GM23338 (cell line): ENCODE results near the gene LIME1. TPM values are rescaled to one million over a fixed set of nuclear protein-coding genes. Genes with fewer than 3 reads are reported as not detected.

Experiments used
- ATAC-seq: fragments of 200-7000 bp; cut with Tn5 transposase; 3 replicates; pipeline ENCODE4 v1.9.1; 2020
- DNase-seq: peaks from one replicate; pipeline ENCODE4 v3.0.0-alpha.2; 2015; ENCODE audit warnings: low spot score
- H2AFZ ChIP-seq: fragments of 200-600 bp; sonication (generic); 2 replicates; pipeline ENCODE4 v1.8.0; 2016; ENCODE audit warnings: antibody characterized with exemption, mild to moderate bottlenecking, moderate library complexity
- H3F3A ChIP-seq: fragments of 200-600 bp; sonication (generic); replicated peaks from 2 replicates; pipeline ENCODE4 v1.8.0; 2017; ENCODE audit warnings: antibody characterized with exemption, mixed run types, low read depth
- H3K27ac ChIP-seq: fragments of 200-600 bp; sonication (generic); 2 replicates; pipeline ENCODE4 v1.6.1; 2016; ENCODE audit warnings: low read depth
- H3K27me3 ChIP-seq: fragments of 200-600 bp; sonication (generic); 2 replicates; pipeline ENCODE4 v1.8.0; 2016; ENCODE audit warnings: mild to moderate bottlenecking, mixed run types, moderate library complexity; ENCODE audit not compliant: insufficient read depth
- H3K36me3 ChIP-seq: fragments of 200-600 bp; sonication (generic); 2 replicates; pipeline ENCODE4 v1.8.0; 2016; ENCODE audit warnings: mild to moderate bottlenecking; ENCODE audit not compliant: insufficient read depth
- H3K4me1 ChIP-seq: fragments of 200-600 bp; sonication (generic); 2 replicates; pipeline ENCODE4 v1.8.0; 2016; ENCODE audit warnings: mild to moderate bottlenecking, moderate library complexity; ENCODE audit not compliant: insufficient read depth
- H3K4me2 ChIP-seq: fragments of 200-600 bp; sonication (generic); 2 replicates; pipeline ENCODE4 v1.7.1; 2017; ENCODE audit warnings: mixed run types
- H3K4me3 ChIP-seq: fragments of 200-600 bp; sonication (generic); 2 replicates; pipeline ENCODE4 v1.6.1; 2016; ENCODE audit warnings: mixed run types
- H3K79me2 ChIP-seq: fragments of 200-600 bp; sonication (generic); replicated peaks from 2 replicates; pipeline ENCODE4 v1.8.0; 2017; ENCODE audit warnings: mild to moderate bottlenecking; ENCODE audit not compliant: insufficient read depth
- H3K9me2 ChIP-seq: fragments of 200-600 bp; sonication (generic); 2 replicates; pipeline ENCODE4 v1.8.0; 2017; ENCODE audit not compliant: insufficient read depth
- H4K20me1 ChIP-seq: fragments of 200-600 bp; sonication (generic); replicated peaks from 2 replicates; pipeline ENCODE4 v1.8.0; 2017; ENCODE audit warnings: mild to moderate bottlenecking; ENCODE audit not compliant: insufficient read depth
- H3K27ac Mint-ChIP-seq: 2 replicates; pipeline ENCODE4 v1.8.0; 2020; ENCODE audit warnings: inconsistent platforms, mild to moderate bottlenecking, moderate library complexity, mixed read lengths
- H3K27me3 Mint-ChIP-seq: 3 replicates; pipeline ENCODE4 v1.8.0; 2022; ENCODE audit warnings: low read depth, mild to moderate bottlenecking, moderate library complexity, mixed read lengths, inconsistent platforms; ENCODE audit not compliant: insufficient read depth, poor library complexity
- H3K36me3 Mint-ChIP-seq: 3 replicates; pipeline ENCODE4 v1.8.0; 2021; ENCODE audit warnings: low read depth, mild to moderate bottlenecking, inconsistent platforms, moderate library complexity, mixed read lengths
- H3K4me1 Mint-ChIP-seq: 3 replicates; pipeline ENCODE4 v1.8.0; 2020; ENCODE audit warnings: mild to moderate bottlenecking, inconsistent platforms, mixed read lengths
- H3K4me3 Mint-ChIP-seq: 3 replicates; pipeline ENCODE4 v1.8.0; 2021; ENCODE audit warnings: moderate library complexity, mild to moderate bottlenecking, inconsistent platforms, mixed read lengths
- H3K9me3 Mint-ChIP-seq: 3 replicates; pipeline ENCODE4 v1.8.0; 2020; ENCODE audit warnings: moderate library complexity, mild to moderate bottlenecking, inconsistent platforms, mixed read lengths
- CREB1 ChIP-seq: fragments of 250-450 bp; sonication (Bioruptor Pico); IDR thresholded peaks from 2 replicates; pipeline ENCODE4 v1.5.0; 2020; ENCODE audit warnings: low read depth, mild to moderate bottlenecking, moderate library complexity
- CTCF ChIP-seq, 2 experiments: fragments of 200-600 bp in 1 of 2; sonication (generic) in 1 of 2; conservative IDR thresholded peaks; 2 replicates each; pipeline versions ENCODE4 v1.5.1 to v1.6.1; 2016 to 2017; ENCODE audit warnings: antibody characterized with exemption in 2 of 2, low read depth in 2 of 2, mild to moderate bottlenecking in 2 of 2, moderate library complexity in 1 of 2
- ETS1 ChIP-seq: IDR thresholded peaks from 2 replicates; pipeline ENCODE4 v1.6.1; 2016; ENCODE audit warnings: antibody characterized with exemption
- EZH2 ChIP-seq: fragments of 200-600 bp; sonication (generic); IDR thresholded peaks from one replicate; pipeline ENCODE4 v1.8.0; 2017; ENCODE audit warnings: antibody characterized with exemption, mild to moderate bottlenecking, low read depth; ENCODE audit not compliant: unreplicated experiment
- EZH2phosphoT487 ChIP-seq: fragments of 200-600 bp; sonication (generic); IDR thresholded peaks from one replicate; pipeline ENCODE4 v1.8.1; 2018; ENCODE audit warnings: antibody characterized with exemption; ENCODE audit not compliant: unreplicated experiment
- JUNB ChIP-seq: IDR thresholded peaks from one replicate; pipeline ENCODE4 v1.6.1; 2016; ENCODE audit warnings: antibody characterized with exemption; ENCODE audit not compliant: unreplicated experiment
- NANOG ChIP-seq: IDR thresholded peaks from 2 replicates; pipeline ENCODE4 v1.6.1; 2016; ENCODE audit warnings: antibody characterized with exemption, borderline replicate concordance
- POLR2AphosphoS5 ChIP-seq: IDR thresholded peaks from 2 replicates; pipeline ENCODE4 v1.6.1; 2016; ENCODE audit warnings: antibody characterized with exemption, low read depth
- REST ChIP-seq: IDR thresholded peaks from one replicate; pipeline ENCODE4 v1.6.1; 2018; ENCODE audit warnings: antibody characterized with exemption; ENCODE audit not compliant: unreplicated experiment
- STAT1 ChIP-seq: IDR thresholded peaks from one replicate; pipeline ENCODE4 v1.6.1; 2016; ENCODE audit warnings: antibody characterized with exemption; ENCODE audit not compliant: unreplicated experiment
- ZNF114 ChIP-seq: fragments of 250-450 bp; sonication (Bioruptor Pico); IDR thresholded peaks from 2 replicates; pipeline ENCODE4 v1.5.0; 2020; ENCODE audit warnings: mild to moderate bottlenecking, moderate library complexity
- ZNF331 ChIP-seq: fragments of 250-450 bp; sonication (Bioruptor Pico); IDR thresholded peaks from 2 replicates; pipeline ENCODE4 v1.5.0; 2020; ENCODE audit warnings: low read depth, mild to moderate bottlenecking, moderate library complexity
- polyA plus RNA-seq: library from polyadenylated mRNA; unstranded; fragments of >200 nt; fragmentation: Nextera tagmentation; extraction: Ambion mirVana; gene quantifications from 2 replicates; pipeline ENCODE4 v1.2.1, GENCODE V29; 2016
- total RNA-seq: library from RNA; depleted of rRNA; stranded (reverse); fragments of >200 nt; shearing (Covaris generic); gene quantifications from 2 replicates; pipeline ENCODE4 v1.2.3, GENCODE V29; 2014

Gene LIME1
- total and polyA plus RNA-seq, 2 experiments from 2014 or later = 4.7 to 12.2 TPM

GRCh38 chr20:63746751-63747315 lies 10.4 kb downstream of the LIME1 start:
- H3K4me3 ChIP-seq = no peak overlapping the region
- DNase-seq (no peak), ATAC-seq (no peak)
- no peaks in the 10 kb centered on the region for H3K9me2 ChIP-seq
- H3K36me3 Mint-ChIP-seq = peaks cover 8% of the 10 kb centered on the region
- no peaks in the 10 kb centered on the region for H3K79me2 ChIP-seq
- H3K27me3 ChIP-seq = no peaks in the 10 kb centered on the region
- peaks cover 4% of the 10 kb centered on the region for H3K27me3 Mint-ChIP-seq
- no peaks in the 10 kb centered on the region; the same call in 2 of the 3 replicates for H3K9me3 Mint-ChIP-seq
- no peaks in the 10 kb centered on the region; the same call in 1 of the 2 replicates for H3K4me1 ChIP-seq
- peaks cover 4% of the 10 kb centered on the region; the same call in 2 of the 3 replicates for H3K4me1 Mint-ChIP-seq
- H3F3A ChIP-seq = peaks cover 22% of the 10 kb centered on the region
- H3K4me2 ChIP-seq = no peak overlapping the region
- H3K27ac Mint-ChIP-seq = no peak overlapping the region
- TF ChIP-seq EZH2 (no peak), ZNF114 (CRISPR knock-in tag) (no peak), REST (no peak), CTCF (conservative IDR thresholded peaks at IDR 0.05; ENCODE audit: low read depth in 2 of 2) (no peak), JUNB (no peak), NANOG (no peak), CREB1 (no peak), POLR2AphosphoS5 (no peak)
- no peak overlapping the region for H3K27ac ChIP-seq
- H3K36me3 ChIP-seq = no peaks in the 10 kb centered on the region
- H4K20me1 ChIP-seq = no peaks in the 10 kb centered on the region
- H3K4me3 Mint-ChIP-seq = no peak overlapping the region
- no peak overlapping the region for H2AFZ ChIP-seq

GRCh38 chr20:63747622-63748069 lies 11.2 kb downstream of the LIME1 start:
- H3K4me2 ChIP-seq = no peak overlapping the region
- no peaks in the 10 kb centered on the region for H3K79me2 ChIP-seq
- no peak overlapping the region for H2AFZ ChIP-seq
- DNase-seq = no peak
- H3K4me3 ChIP-seq = no peak overlapping the region
- H3K9me3 Mint-ChIP-seq = no peaks in the 10 kb centered on the region; the same call in 2 of the 3 replicates
- no peak for ATAC-seq
- H3K4me1 ChIP-seq = no peaks in the 10 kb centered on the region; the same call in 1 of the 2 replicates
- H3K27me3 ChIP-seq = no peaks in the 10 kb centered on the region
- H3K4me1 Mint-ChIP-seq = peaks cover 6% of the 10 kb centered on the region; the same call in 2 of the 3 replicates
- TF ChIP-seq CTCF (conservative IDR thresholded peaks at IDR 0.05; ENCODE audit: low read depth in 2 of 2) = no peak
- no peak for TF ChIP-seq EZH2
- no peak for TF ChIP-seq JUNB
- no peak for TF ChIP-seq ETS1
- TF ChIP-seq ZNF331 (CRISPR knock-in tag) = no peak
- TF ChIP-seq STAT1 = no peak
- no peak for TF ChIP-seq EZH2phosphoT487
- TF ChIP-seq POLR2AphosphoS5 = no peak
- H3K36me3 Mint-ChIP-seq = peaks cover 8% of the 10 kb centered on the region
- no peaks in the 10 kb centered on the region for H3K9me2 ChIP-seq
- peaks cover 8% of the 10 kb centered on the region for H3K27me3 Mint-ChIP-seq
- H3K36me3 ChIP-seq = no peaks in the 10 kb centered on the region
- H3K27ac ChIP-seq = no peak overlapping the region
- H3K27ac Mint-ChIP-seq = no peak overlapping the region
- no peak overlapping the region for H3K4me3 Mint-ChIP-seq
- H4K20me1 ChIP-seq = no peaks in the 10 kb centered on the region
- H3F3A ChIP-seq = peaks cover 22% of the 10 kb centered on the region
